Activated effector memory CD4-positive, alpha-beta T cell treated with Interleukin-2 at 50 U/mL for 16 hours (primary cell): Measurements from ENCODE around the gene PPM1A.

Experiments
- DNase-seq: peaks from one replicate; pipeline ENCODE4 v3.0.0-alpha.2; 2020

The PPM1A gene

DNA sequence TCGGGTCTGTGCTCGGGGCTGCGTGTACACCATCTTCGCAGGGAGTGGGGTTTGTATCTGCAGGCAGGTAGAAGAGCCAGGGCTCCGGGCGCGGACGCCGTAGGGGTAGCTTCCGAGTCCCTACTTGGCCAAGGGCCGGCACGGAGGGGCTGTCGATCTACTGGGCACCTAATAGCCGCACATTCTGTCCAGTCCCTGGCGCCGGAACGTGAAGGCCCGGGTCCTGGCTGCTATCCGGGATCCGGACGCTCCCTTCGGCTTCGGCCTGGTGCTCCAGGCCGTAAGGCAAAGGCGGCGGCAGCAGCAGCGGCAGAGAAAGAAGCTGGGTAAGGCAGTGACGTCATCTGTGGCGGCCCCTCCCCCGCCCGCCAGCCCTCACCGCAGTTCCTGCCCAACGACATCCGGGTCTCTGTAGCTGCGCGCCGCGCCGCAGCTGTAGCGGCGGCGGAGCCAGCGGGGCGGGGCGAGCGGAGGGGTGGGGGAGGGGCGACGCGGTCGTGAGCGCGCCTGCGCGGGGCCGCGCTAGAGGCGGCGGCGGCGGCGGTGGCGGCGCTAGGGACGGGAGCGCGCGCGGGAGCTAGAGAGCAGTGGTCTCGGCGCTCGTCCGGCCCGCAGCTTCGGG is at the start of gene PPM1A:
PPM1A (plus strand) TSS at position 525 of the 622 bp plus-strand sequence. CDS start 33,483 bp downstream, outside the sequence.
- peak; percentile 95 for DNase-seq

GRCh38 chr14:60199321-60199720 is 49.7 kb upstream of the PPM1A start:
- no peak for DNase-seq

- DNase-seq = no peak
These were observed 44.7 kb upstream of the PPM1A start for GRCh38 chr14:60204104-60204842.

GRCh38 chr14:60204843-60205774 is 43.9 kb upstream of the PPM1A start:
- no peak for DNase-seq

DNA sequence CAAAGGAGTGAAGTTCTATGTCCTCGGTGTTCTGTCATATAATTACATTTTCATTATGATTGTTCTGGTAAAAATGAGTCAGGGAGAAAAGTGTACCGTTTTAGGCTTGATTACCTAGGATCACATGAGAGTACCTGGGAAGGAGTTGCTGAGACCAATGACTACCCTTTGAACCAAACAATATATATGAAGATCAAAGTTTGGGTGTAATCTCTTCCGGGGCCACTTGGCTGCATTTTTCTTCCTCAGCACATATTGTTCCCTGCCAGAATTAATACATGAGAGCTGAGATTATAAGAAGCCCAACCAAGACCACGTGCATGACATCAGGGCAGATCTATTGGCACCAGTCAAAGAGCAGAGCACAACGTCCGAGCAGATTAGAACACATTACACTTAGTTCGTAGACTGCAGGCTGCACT is 42.8 kb upstream of the PPM1A start:
- no peak for DNase-seq

GRCh38 chr14:60206837-60207533 is 42.0 kb upstream of the PPM1A start:
- no peak for DNase-seq

DNA sequence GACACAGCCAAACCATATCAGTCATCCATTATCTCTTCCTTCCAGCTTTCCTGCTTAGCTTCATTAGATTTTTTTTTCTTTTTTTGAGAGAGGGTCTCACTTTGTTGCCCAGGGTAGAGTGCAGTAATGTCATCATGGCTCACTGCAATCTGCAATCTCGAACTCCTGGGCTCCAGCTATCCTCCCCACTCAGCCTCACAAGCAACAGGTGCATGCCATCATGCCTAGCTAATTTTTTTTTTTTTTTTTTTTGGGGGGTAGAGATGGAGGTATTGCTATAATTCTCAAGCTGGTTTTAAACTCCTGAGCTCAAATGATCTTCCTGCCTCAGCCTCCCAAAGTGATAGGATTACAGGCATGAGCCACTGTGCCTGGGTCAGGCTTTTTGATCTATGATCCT is 38.3 kb upstream of the PPM1A start:
- no peak for DNase-seq

DNA sequence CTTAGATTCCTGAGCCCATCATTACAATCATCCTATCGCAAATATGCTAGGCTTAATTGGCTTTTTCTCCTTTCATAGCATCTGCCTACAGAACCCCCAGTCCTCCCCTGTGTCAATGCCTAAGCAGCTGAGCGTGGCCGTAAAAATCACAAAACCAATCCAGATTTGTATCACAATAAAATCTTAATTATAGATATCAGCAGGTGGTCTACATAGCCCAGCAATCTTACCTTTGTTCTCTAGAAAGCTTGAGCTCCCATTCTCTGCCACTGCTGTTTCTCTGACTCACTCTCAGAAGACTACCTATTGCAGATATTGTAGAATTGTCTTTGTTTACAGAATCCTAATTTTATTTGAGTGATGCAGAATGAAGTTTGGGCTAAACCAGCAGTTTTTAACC is 37.9 kb upstream of the PPM1A start:
- no peak for DNase-seq

- no peak for DNase-seq
These were observed 36.3 kb upstream of the PPM1A start for GRCh38 chr14:60212503-60213371.

DNA sequence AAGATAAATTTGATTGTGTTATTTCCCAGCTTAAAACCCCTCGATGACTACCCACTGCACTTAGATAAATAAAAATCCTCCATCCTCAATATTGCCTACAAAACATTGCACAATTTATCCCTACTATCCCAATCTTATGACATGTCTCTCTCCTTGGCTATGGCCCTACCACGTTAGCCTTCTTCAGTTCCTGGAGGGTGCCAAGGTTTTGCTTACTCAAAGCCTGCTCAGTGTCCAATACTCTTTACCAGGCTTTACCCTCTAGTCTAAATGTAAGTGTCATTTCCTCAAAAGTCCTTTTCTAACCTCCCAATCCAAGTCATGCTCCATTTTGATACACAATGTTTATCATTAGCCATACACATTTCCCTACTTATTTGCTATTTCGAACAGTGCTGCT is 35.0 kb upstream of the PPM1A start:
- no peak for DNase-seq

GRCh38 chr14:60214415-60215126 is 34.5 kb upstream of the PPM1A start:
- no peak for DNase-seq

DNA sequence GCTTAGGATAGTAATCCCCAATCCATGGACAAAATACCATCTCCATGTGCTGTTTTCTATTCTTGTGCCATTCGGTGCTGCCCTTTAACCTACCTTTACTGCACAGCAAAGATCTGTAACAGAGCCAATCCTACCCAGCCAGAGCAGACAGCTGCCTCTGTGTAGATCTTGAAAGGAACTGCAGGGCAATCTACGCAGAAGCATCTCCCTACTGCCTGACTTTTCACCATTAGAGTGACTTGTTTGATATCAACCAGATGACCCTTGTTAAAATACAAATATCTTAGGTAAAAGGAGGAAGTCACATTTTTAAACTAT is 33.9 kb upstream of the PPM1A start:
- no peak for DNase-seq

- DNase-seq = no peak
These were observed 33.3 kb upstream of the PPM1A start for GRCh38 chr14:60215520-60216420.

DNA sequence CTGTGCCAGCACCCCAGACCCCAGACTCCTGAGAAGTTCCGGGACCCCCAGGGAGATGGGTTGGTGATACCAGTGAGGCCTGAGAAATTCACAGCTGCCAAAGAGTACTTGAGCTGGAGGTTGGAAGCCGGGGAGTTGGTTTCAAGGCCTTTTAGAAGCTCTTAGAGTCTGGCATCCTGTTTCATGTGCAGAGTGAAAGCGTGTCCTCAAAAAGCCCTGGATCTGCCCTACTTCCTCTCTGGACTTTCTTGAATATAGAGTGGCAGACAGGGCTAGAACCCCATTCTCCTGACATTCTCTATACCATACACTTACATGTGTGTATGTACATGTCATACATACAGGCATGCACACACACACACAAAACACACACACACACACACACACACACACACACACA is 31.3 kb upstream of the PPM1A start:
- no peak for DNase-seq

DNA sequence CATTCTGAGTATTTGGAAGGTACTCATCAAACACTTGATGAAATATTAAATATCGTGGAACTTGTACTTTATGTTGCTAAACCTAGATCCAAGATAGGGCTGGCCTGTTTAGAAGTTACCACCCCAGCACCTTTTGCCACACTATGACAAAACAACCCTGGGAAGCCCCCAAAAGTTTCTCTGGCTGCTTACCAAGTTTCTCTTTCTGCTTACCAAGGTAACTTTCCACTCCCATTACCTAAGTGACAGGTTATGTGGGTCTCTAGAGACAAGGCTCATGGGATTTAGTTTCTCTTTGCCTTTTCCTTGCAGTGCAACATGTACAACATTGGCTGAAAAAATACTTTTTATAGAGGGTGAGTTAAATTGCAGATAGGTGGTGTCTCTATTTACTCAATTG is 28.9 kb upstream of the PPM1A start:
- no peak for DNase-seq

DNA sequence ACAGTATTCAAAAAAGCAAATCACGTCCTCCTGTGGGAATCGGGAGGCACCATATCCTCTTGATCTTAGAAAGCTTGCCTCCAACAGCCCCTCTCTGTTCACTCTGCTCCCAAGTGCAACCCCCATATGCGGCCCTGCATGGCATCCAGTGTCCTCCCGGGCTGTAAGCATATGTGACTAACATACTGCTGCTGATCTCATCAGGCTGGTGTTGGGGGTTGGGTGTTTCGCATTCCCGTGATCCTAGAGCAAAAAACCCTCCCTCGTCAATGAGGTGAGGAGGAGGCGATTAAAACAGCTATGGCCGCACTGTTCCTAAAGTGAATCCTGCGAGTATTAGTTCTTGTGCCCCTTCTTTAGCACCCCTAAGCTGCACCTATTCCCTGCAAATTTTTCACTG is 28.1 kb upstream of the PPM1A start:
- no peak for DNase-seq

DNA sequence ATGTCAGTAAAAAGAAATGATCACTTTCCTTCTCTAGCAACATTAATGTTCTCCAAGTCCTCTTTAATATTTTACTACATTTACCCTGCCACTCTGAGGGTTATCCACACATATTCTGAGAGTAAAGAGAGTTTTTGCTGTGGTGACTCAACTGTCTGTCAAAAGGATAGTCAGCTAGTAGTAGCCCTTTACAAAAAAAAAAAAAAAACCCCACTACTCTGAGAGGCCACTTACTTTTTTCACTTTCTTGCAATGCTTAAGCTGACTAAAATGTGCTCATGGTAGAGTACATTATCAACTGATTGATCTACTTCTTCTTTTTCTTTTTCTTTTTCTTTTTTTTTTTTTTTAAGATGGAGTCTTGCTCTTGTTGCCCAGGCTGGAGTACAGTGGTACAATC is 27.6 kb upstream of the PPM1A start:
- no peak for DNase-seq

DNA sequence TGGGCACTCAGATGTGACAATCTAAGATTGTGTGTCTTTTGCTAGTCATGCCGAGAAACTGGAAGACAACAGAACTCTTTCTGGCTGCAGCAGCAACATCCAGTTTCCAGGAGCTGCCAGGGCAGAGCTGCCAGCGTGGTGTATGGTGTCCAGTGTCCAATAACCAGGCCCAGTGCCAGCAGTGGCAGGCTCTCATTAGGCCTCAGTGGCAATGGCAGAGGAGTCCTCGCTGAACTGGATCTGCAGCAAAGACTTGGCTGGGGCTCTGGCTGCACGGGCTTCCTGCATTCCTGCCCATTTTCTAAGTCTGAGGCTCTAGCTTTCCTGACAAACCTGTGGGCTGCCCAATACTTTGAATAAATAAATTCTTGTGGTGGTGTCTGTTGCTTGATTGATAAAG is 26.2 kb upstream of the PPM1A start:
- no peak for DNase-seq

DNA sequence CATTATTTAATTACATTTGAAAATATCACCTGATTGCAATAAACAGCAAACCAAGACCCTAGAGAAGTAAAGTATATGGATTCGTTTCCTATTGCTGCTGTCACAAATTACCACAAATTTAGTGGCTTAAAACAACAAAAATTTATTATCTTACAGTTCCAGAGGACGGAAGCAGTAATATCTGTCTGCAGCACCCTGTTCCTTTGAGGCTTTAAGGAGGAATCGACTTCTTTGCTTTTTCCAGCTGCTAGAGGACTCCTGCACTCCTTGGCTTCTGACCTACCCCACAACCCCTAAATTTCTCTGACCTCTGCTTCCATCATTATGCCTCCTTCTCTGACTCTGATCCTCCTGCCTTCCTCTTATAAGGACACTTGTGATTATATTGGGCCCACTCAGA is 23.8 kb upstream of the PPM1A start:
- no peak for DNase-seq

GRCh38 chr14:60226298-60226697 is 22.7 kb upstream of the PPM1A start:
- DNase-seq = no peak
